ENCODE data around the gene GSTA4. TPM values are rescaled to one million over a fixed set of nuclear protein-coding genes. Genes with fewer than 3 reads are reported as not detected.

Gene GSTA4
- polyA plus RNA-seq, 1 donor from 2014 or later = 764 TPM

- no peak for TF ChIP-seq MXI1 (conservative IDR thresholded peaks at IDR 0.05; ENCODE audit: poor library complexity, severe bottlenecking)
- no peak for TF ChIP-seq RAD21 (conservative IDR thresholded peaks at IDR 0.05)
These were observed 15.4 kb upstream of the GSTA4 start (continued) for GRCh38 chr6:53010504-53010903.

- H2AFZ ChIP-seq (ENCODE audit: low read depth, low read length) = no peak overlapping the region
- H3K9me2 ChIP-seq (ENCODE audit: insufficient read depth, low read length) = no peaks in the 10 kb centered on the region
- no peaks in the 10 kb centered on the region for H3K79me2 ChIP-seq (replicated peaks; ENCODE audit: insufficient read depth, low read length)
- TF ChIP-seq MXI1 (conservative IDR thresholded peaks at IDR 0.05; ENCODE audit: poor library complexity, severe bottlenecking) = no peak
- no peak for TF ChIP-seq POLR2AphosphoS5 (IDR thresholded peaks at IDR 0.05)
- no peak for TF ChIP-seq SMC3 (conservative IDR thresholded peaks at IDR 0.05; ENCODE audit: poor library complexity)
- no peak for TF ChIP-seq EP300 (conservative IDR thresholded peaks at IDR 0.05; ENCODE audit: poor library complexity, severe bottlenecking)
- no peak for TF ChIP-seq EZH2 (IDR thresholded peaks at IDR 0.05; ENCODE audit: borderline replicate concordance, insufficient read depth, low read length, poor library complexity, severe bottlenecking)
- no peak for TF ChIP-seq RAD21 (conservative IDR thresholded peaks at IDR 0.05)
- no peak for TF ChIP-seq REST (IDR thresholded peaks at IDR 0.05; ENCODE audit: borderline replicate concordance)
- TF ChIP-seq, protein P1, sequence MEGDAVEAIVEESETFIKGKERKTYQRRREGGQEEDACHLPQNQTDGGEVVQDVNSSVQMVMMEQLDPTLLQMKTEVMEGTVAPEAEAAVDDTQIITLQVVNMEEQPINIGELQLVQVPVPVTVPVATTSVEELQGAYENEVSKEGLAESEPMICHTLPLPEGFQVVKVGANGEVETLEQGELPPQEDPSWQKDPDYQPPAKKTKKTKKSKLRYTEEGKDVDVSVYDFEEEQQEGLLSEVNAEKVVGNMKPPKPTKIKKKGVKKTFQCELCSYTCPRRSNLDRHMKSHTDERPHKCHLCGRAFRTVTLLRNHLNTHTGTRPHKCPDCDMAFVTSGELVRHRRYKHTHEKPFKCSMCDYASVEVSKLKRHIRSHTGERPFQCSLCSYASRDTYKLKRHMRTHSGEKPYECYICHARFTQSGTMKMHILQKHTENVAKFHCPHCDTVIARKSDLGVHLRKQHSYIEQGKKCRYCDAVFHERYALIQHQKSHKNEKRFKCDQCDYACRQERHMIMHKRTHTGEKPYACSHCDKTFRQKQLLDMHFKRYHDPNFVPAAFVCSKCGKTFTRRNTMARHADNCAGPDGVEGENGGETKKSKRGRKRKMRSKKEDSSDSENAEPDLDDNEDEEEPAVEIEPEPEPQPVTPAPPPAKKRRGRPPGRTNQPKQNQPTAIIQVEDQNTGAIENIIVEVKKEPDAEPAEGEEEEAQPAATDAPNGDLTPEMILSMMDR (IDR thresholded peaks at IDR 0.05; ENCODE audit: poor library complexity, severe bottlenecking) = no peak
- no peak for TF ChIP-seq TAF1 (IDR thresholded peaks at IDR 0.05; ENCODE audit: low read depth)
- H3K4me2 ChIP-seq (ENCODE audit: low read length) = no peak overlapping the region
- H4K20me1 ChIP-seq (ENCODE audit: insufficient read depth) = no peaks in the 10 kb centered on the region
- H3K27me3 ChIP-seq (ENCODE audit: insufficient read depth, low read depth, low read length) = no peaks in the 10 kb centered on the region
- H3K9me3 ChIP-seq (ENCODE audit: low read length) = no peaks in the 10 kb centered on the region
- H3K36me3 ChIP-seq (ENCODE audit: insufficient read depth, low read length) = no peaks in the 10 kb centered on the region
- H3K4me3 ChIP-seq (ENCODE audit: low read length) = no peak overlapping the region
- H3K9ac ChIP-seq (ENCODE audit: low read length) = no peak overlapping the region
- H3F3A ChIP-seq (ENCODE audit: insufficient read depth, low read length, poor library complexity, severe bottlenecking) = no peaks in the 10 kb centered on the region
- H3K27ac ChIP-seq (ENCODE audit: low read length) = no peak overlapping the region
These were observed 14.4 kb upstream of the GSTA4 start for GRCh38 chr6:53009511-53009910.

GRCh38 chr6:53009056-53009455 lies 14.0 kb upstream of the GSTA4 start:
- Histone ChIP-seq H3K4me2 (ENCODE audit: low read length) (no peak overlapping the region), H3K36me3 (ENCODE audit: insufficient read depth, low read length) (no peaks in the 10 kb centered on the region), H3F3A (ENCODE audit: insufficient read depth, low read length, poor library complexity, severe bottlenecking) (no peaks in the 10 kb centered on the region), H3K79me2 (replicated peaks; ENCODE audit: insufficient read depth, low read length) (no peaks in the 10 kb centered on the region), H3K4me3 (ENCODE audit: low read length) (no peak overlapping the region), H3K27me3 (ENCODE audit: insufficient read depth, low read depth, low read length) (no peaks in the 10 kb centered on the region), H2AFZ (ENCODE audit: low read depth, low read length) (no peak overlapping the region), H4K20me1 (ENCODE audit: insufficient read depth) (no peaks in the 10 kb centered on the region), H3K9me2 (ENCODE audit: insufficient read depth, low read length) (no peaks in the 10 kb centered on the region), H3K9me3 (ENCODE audit: low read length) (no peaks in the 10 kb centered on the region), H3K9ac (ENCODE audit: low read length) (no peak overlapping the region), H3K27ac (ENCODE audit: low read length) (no peak overlapping the region)
- no peak for TF ChIP-seq TAF1 (IDR thresholded peaks at IDR 0.05; ENCODE audit: low read depth)
- no peak for TF ChIP-seq REST (IDR thresholded peaks at IDR 0.05; ENCODE audit: borderline replicate concordance)
- no peak for TF ChIP-seq MXI1 (conservative IDR thresholded peaks at IDR 0.05; ENCODE audit: poor library complexity, severe bottlenecking)
- TF ChIP-seq RAD21 (conservative IDR thresholded peaks at IDR 0.05) = no peak
- TF ChIP-seq, protein P1 (IDR thresholded peaks at IDR 0.05; ENCODE audit: poor library complexity, severe bottlenecking) = no peak
- no peak for TF ChIP-seq SMC3 (conservative IDR thresholded peaks at IDR 0.05; ENCODE audit: poor library complexity)
- no peak for TF ChIP-seq POLR2AphosphoS5 (IDR thresholded peaks at IDR 0.05)
- TF ChIP-seq EP300 (conservative IDR thresholded peaks at IDR 0.05; ENCODE audit: poor library complexity, severe bottlenecking) = no peak
- no peak for TF ChIP-seq EZH2 (IDR thresholded peaks at IDR 0.05; ENCODE audit: borderline replicate concordance, insufficient read depth, low read length, poor library complexity, severe bottlenecking)

Measured in neural cell (in vitro differentiated cells).